ENCODE data around the gene ETS2. TPM values are rescaled to one million over a fixed set of nuclear protein-coding genes. Genes with fewer than 3 reads are reported as not detected.
"Not testable (repeated sequence)": the region's sequence is repeated elsewhere in the genome, so short reads cannot be mapped to it uniquely, and the experiment has no call there.

The ETS2 gene
- total RNA-seq, 4 donors from 2014 or later, result 51.6 to 201 (median 99.1) TPM

GRCh38 chr21:38825269-38825668 lies 19.5 kb downstream of the ETS2 start:
- ATAC-seq (ENCODE audit: low FRiP score) (no peak), DNase-seq (ENCODE audit: low spot score) (no peak)
- no peak for TF ChIP-seq CTCF (IDR thresholded peaks at IDR 0.05)

GRCh38 chr21:38825921-38826320 lies 20.2 kb downstream of the ETS2 start:
- TF ChIP-seq CTCF (IDR thresholded peaks at IDR 0.05), result no peak
- DNase-seq (ENCODE audit: low spot score), result no peak
- no peak for ATAC-seq (ENCODE audit: low FRiP score)

- DNase-seq (ENCODE audit: low spot score); ATAC-seq (ENCODE audit: low FRiP score): not testable (repeated sequence)
Measured at GRCh38 chr21:38828111-38828510, 22.4 kb downstream of the ETS2 start.

GRCh38 chr21:38830671-38831525 lies 25.2 kb downstream of the ETS2 start:
- no peak for DNase-seq (ENCODE audit: low spot score)
- no peak for ATAC-seq (ENCODE audit: low FRiP score)
- no peak for TF ChIP-seq CTCF (IDR thresholded peaks at IDR 0.05)

GRCh38 chr21:38831526-38832467 lies 26.1 kb downstream of the ETS2 start:
- peak; percentile 97 for ATAC-seq (ENCODE audit: low FRiP score)
- TF ChIP-seq CTCF (IDR thresholded peaks at IDR 0.05), result no peak
- DNase-seq (ENCODE audit: low spot score), result peak; percentile 84

GRCh38 chr21:38832664-38833063 lies 26.9 kb downstream of the ETS2 start:
- TF ChIP-seq CTCF (IDR thresholded peaks at IDR 0.05), result no peak
- DNase-seq (ENCODE audit: low spot score) (no peak), ATAC-seq (ENCODE audit: low FRiP score) (no peak)

- DNase-seq (ENCODE audit: low spot score), result no peak
- no peak for ATAC-seq (ENCODE audit: low FRiP score)
- no peak for TF ChIP-seq CTCF (IDR thresholded peaks at IDR 0.05)
Measured at GRCh38 chr21:38833117-38833516, 27.4 kb downstream of the ETS2 start.
